DMS53 treated with DMSO at 0.1 percent for 48 hours (cell line): Measurements from ENCODE around the gene VAV2.

Experiments
- DNase-seq: peaks from one replicate; lab custom pipeline; 2025; ENCODE audit not compliant: unreplicated experiment; lab: John Stamatoyannopoulos, UW

VAV2 gene

DNA sequence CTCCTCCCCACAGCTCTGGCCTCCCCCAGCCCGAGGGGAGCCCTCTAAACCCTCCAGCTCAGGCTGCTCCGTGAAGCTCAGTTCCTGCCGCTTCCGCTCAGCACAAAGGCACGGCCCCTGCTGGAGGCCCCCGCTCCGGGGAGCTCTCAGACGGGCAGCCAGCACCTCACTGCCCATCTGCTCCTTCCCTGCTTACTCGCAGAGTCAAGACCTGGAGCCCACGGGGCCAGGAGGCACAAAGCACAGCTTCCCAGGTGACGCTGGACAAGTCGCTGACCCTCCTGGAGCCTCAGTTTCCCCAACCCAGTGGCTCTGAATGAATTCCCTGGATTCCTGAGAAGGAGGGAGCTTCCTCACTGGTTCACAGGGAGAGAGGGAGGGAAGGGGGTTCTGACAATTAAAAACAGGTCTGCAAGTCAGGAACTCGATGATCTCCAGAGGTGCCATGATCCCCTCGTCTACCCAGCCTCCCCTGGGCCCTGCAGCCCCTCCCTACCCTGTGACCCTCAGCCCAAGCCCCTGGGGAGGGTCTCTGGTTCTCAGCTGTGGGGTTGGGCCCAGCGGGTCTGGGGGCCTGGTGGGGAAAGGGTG is 36.2 kb downstream of the VAV2 start:
- no peak for DNase-seq

- DNase-seq = no peak
Measured at GRCh38 chr9:133954862-133955529, 37.1 kb downstream of the VAV2 start.

DNA sequence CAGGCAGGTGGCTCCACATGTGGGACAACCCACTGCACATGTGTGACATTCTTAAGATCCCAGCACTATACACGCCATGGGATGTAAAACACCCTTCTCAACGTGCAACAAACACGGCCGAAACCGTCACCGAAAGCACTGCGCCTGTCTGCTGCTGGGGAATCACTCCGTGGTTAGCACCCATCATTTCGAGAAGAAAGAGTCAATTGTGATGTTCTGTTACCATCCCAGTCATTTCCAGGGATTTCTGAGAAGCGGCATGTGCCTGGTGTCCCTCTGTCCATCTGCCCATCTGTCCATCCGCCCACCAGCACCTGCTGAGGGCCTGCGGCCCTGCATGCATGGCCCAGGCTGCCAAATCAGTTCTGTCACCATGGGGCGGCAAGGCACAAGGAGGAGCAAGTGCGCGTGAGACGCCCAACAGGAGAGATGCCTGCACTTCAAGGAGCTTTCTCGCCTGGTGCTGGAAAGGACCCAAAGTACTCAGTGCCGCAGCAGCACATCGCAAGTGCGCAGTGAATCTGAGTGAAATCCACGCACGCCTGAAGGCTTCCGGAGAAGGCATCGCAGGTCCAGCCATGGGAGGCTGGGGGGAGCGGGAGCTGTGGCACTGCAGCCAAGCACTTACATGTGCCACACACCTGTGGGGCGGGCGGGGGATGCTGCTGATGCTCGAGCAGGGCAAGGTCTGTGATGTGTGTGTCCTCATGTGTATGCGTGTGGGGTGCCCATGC is 38.0 kb downstream of the VAV2 start:
- DNase-seq = no peak

GRCh38 chr9:133953621-133953975 is 38.5 kb downstream of the VAV2 start:
- DNase-seq = no peak

- no peak for DNase-seq
Measured at GRCh38 chr9:133952598-133953550, 39.2 kb downstream of the VAV2 start.

DNA sequence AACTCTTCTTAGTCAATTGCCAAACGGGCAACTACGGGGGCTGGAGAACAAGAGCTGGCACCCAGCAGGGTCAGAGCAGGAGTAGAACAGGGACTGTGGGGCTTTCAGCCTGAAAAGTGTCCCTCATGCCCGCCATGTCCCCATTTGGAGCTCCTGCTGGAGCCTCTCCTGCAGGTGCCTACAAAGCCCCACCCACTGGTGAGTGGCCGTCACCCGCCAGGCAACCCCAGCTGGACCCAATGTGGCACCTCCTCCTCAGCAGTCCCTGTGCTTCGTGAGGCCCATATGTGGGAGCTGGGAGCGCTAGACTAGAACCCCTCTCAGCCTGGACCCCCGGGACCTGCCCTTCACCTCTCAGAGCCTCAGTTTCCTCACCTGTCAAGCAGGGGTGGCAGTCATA is 40.9 kb downstream of the VAV2 start:
- no peak for DNase-seq

DNA sequence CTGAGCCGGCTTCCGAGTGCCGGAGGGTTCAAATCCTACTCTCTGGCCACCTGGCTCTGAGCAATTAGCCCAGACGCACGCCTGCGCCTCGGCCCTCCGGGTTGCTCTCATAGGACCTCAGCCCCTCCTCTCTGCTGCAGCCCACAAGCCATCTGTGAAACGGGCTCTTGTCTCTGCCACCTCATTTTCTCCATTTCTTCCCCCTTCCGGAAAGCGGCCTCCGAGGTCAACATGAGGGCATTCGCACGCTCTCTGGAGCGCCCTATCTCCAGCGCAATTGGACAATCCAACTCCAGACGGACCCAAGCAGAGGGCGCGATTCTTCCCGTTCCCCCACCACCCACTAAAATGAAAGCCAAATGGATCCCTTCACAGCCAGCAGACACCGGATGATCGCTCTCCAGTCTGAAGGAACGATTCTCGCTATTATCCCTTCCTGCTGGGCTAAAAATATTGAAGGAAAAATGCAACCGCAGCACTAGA is 41.5 kb downstream of the VAV2 start:
- no peak for DNase-seq

DNA sequence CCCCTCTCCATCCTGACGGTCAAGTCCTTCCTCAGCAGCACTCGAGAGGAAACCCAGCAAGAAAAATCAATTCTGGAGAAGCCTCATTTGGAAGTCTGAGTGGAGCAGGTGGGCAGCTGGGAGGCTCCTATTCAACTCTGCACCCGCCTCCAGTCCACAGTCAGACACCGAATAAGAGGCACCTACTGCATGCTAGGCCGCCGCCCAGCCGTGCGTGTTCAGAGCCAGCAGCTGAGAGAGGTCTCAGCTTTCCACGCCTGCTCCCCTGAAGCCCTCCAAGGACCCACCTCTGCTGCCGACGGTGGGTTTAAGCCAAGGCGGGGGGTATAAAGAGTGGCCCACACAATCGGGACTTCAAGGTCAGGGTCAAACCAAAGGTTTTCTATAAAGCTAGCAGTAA is 41.9 kb downstream of the VAV2 start:
- no peak for DNase-seq

DNA sequence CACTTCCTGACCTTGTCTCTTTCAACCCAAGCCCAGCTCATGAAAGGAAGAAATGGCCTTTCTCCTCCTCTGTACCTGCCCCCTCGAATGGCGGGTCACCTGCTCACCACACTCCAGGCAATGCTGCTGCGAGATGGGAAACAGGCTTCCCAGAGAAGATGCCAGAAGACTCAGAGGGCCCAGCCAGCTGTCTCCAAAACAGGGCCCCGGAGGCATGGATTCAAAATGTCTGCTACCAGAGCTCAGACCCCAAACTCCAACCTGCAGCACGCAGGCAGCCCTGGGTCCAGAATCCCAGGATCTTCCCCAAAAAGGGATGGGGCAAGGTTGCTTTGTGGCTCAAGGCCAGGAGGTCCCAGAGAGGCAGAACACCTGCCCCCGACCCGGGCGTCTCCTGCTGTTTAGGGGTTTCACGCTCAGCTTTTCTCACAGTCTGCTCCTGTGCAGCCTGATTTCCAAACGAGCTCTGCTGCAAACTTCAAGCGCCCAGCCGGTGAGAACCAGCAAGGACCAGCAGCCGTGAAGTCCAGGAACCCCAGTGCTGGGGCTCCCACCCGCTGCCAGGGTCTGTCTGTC is 42.5 kb downstream of the VAV2 start:
- no peak for DNase-seq

DNA sequence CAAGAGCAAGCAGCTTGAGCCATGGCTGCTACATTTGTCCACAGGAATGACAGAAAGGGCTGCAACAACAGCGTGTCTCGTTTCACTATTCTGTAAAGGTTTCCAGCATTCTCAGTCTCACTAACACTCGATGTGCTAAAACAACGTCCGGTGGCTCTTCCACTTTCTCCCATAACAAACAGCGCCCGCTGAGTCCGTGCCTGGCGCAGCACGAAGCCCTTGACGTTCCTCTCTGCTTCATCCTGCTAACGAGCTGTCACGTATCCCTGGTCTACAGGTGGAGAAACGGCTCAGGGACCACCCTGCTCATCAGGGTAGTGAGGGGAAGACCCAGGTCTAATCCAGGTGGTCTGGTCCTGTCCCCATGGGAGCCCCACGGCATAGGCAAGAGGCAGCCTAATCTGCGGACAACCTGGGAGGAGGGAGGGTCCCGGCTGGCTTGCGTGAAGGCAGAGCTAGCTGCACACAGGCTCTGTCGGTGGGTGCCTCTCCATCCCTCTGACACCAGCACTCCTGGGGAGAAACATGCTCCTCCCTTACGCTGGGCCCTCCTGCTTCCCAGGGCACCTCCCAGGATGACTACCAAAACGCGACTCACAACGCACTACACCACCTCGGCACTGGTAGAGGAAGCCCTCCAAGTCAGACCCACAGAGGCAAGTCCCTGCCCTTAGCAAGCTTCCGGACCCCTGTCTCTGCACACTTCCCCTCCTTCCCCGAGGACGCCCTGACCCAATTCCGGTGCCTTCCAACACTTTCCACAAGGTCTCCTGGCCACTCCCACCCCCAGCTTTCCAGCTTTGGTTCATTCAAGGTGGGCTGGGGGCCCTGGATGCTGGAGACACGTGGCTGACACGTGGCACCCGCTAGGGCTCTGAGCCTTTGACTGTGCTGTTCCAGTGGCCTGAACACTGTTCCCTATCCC is 43.3 kb downstream of the VAV2 start:
- DNase-seq = no peak

DNA sequence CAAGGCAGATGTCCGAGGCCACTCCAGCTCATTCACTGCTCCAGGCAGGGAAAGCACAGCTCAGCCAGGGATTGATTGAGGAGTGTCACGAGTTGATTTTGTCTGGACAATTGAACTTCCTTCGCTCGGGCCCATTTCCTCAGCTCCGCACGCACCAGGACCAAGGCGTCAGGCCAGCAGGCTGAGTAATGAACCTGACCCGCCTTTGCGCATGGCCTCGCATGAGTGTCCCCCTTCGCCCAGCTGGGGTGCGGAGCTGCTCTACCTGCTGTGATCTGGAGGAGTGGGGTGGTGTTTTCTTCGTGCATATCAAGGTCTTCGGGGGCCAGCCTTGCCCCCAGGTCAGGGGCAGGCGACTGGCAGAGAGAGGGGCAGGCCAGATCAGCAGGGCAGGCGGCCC is 44.0 kb downstream of the VAV2 start:
- no peak for DNase-seq

GRCh38 chr9:133946840-133947486 is 45.2 kb downstream of the VAV2 start:
- no peak for DNase-seq

- no peak for DNase-seq
Measured at GRCh38 chr9:133945977-133946753, 46.0 kb downstream of the VAV2 start.

DNA sequence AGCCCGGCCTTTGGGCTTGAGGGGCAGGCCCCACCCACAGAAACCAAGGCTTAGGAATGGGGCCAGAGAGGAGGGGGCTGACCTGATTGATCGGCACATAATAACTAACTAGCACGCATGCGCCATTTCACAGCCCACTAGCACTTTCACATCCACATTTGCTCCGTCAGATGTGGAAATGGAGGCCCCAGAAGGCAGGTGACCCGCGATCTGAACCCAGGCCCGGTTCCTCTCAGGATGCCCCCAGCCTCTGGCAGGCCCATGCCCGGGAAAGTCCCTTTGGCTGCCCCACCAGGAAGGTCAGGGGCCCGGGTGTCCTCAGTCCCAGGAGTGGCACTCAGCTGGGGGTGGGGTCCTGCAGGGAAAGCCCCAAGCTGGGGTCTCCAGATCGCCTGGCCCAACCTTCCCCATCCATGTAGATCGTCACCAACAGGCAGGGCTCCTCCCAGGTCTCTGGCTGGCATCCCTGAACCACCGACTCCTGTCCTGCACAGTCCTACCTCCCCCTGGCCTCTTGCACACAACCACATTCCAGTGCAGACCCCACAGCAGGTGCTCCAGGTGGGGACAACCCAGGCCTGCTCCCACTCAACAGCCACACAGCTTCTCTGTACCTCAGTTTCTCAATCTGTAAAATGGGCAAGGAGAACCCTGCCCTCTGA is 46.7 kb downstream of the VAV2 start:
- no peak for DNase-seq

GRCh38 chr9:133944746-133945135 is 47.4 kb downstream of the VAV2 start:
- no peak for DNase-seq

DNA sequence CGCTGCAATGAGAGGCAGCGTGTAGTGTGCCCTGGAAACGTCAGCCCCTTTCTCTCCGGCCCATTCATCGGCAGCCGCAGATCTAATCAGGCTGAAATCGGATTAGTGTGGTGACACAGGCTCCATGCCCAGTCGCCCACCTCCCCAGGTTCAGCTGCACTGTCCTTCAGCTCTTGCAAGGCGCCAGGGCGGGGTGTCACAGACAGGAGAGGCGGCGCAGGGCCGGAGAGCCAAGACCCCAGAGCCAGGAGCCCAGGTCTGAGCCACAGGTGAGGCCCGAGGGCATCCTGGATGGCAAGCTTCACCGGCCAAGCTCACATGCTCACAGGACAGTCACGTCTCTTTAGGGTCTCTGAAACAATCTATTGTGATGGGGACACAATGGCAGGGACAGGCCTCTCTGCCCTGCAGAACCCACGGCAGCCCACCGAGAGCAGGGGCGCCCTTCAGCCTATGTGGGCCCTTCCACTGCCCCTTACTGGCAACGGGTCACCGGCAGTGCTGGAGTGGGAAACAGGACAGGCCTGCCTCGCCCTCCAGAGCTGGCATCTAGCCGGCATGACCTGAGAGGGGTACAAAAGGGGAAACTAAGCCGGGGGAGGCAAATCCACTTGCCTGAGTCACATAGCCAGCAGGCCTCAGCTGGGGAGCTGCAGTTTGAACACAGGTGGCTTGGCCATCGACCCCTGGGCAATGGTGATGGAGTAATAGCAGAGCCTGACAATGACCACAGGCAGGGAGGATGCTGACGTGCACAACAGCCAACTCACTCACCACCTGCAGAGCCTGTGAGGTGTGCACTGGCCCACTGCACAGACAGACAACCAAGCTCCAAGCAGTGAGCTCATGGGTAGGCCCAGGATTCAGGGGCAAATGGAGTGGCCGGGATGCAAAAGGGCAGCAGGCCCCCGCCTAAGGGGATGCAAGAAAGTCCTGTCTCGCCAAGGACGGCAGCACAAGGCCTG is 48.1 kb downstream of the VAV2 start:
- no peak for DNase-seq
